ENCODE measurements around the gene OR4E1.
"Not testable (repeated sequence)": the region's sequence is repeated elsewhere in the genome, so short reads cannot be mapped to it uniquely, and the experiment has no call there.

The OR4E1 gene

GRCh38 chr14:21630503-21630902 lies 43.1 kb downstream of the OR4E1 start:
- not testable (repeated sequence) for H3K9me3 Mint-ChIP-seq; H3K4me1 Mint-ChIP-seq (ENCODE audit: low read depth); H3K36me3 Mint-ChIP-seq (ENCODE audit: low read depth); H3K27me3 Mint-ChIP-seq (ENCODE audit: low read depth); H3K27ac Mint-ChIP-seq; DNase-seq (ENCODE audit: low spot score); H3K4me3 Mint-ChIP-seq

GRCh38 chr14:21626491-21627230 lies 47.0 kb downstream of the OR4E1 start:
- no peak overlapping the region for H3K27ac Mint-ChIP-seq
- no peaks in the 10 kb centered on the region for H3K9me3 Mint-ChIP-seq
- peaks cover 14% of the 10 kb centered on the region for H3K27me3 Mint-ChIP-seq (ENCODE audit: low read depth)
- H3K36me3 Mint-ChIP-seq (ENCODE audit: low read depth) = no peaks in the 10 kb centered on the region
- DNase-seq (ENCODE audit: low spot score) = no peak
- H3K4me1 Mint-ChIP-seq (ENCODE audit: low read depth) = no peaks in the 10 kb centered on the region
- H3K4me3 Mint-ChIP-seq = no peak overlapping the region
